K562 (cell line): ENCODE results near the gene TBX19. TPM values are rescaled to one million over a fixed set of nuclear protein-coding genes. Genes with fewer than 3 reads are reported as not detected.

Experiments
- ASH1L ChIP-seq: fragments of 450-650 bp; IDR thresholded peaks from 2 replicates; pipeline ENCODE4 v1.6.1; 2018; ENCODE audit warnings: borderline replicate concordance, mild to moderate bottlenecking, low read depth; ENCODE audit not compliant: partially characterized antibody
- CEBPB ChIP-seq: fragments of 450-650 bp; IDR thresholded peaks from 2 replicates; pipeline ENCODE4 v1.6.1; 2016; ENCODE audit warnings: missing genetic modification characterization, missing compliant biosample characterization
- CHCHD3 ChIP-seq: fragments of 250-450 bp; sonication (Bioruptor Pico); IDR thresholded peaks from 2 replicates; pipeline ENCODE4 v2.1.2; 2022; ENCODE audit warnings: mild to moderate bottlenecking
- EP400 ChIP-seq: fragments of 450-650 bp; IDR thresholded peaks from 2 replicates; pipeline ENCODE4 v1.6.1; 2017; ENCODE audit warnings: antibody characterized with exemption, mild to moderate bottlenecking, moderate library complexity
- ETV1 ChIP-seq: fragments of 450-650 bp; conservative IDR thresholded peaks from 2 replicates; pipeline ENCODE4 v1.6.1; 2016; ENCODE audit warnings: missing genetic modification characterization, control low read depth, low read depth, missing compliant biosample characterization
- GABPB1 ChIP-seq: sonication (generic); formaldehyde crosslinking; IDR thresholded peaks from 2 replicates; pipeline ENCODE4 v1.8.0; 2022; ENCODE audit warnings: mild to moderate bottlenecking, missing genetic modification reagents
- JUNB ChIP-seq: fragments of 450-650 bp; formaldehyde crosslinking; conservative IDR thresholded peaks from 2 replicates; pipeline ENCODE4 v1.4.0; 2020; ENCODE audit warnings: mild to moderate bottlenecking
- NR1H2 ChIP-seq: sonication (generic); formaldehyde crosslinking; IDR thresholded peaks from 2 replicates; pipeline ENCODE4 v1.4.0; 2020; ENCODE audit warnings: mild to moderate bottlenecking, missing genetic modification reagents
- NR2C1 ChIP-seq, 2 experiments: fragments of 450-650 bp; IDR thresholded peaks; 2 replicates each; pipeline ENCODE4 v1.6.1; 2017; ENCODE audit warnings: mild to moderate bottlenecking in 2 of 2, antibody characterized with exemption in 1 of 2, inconsistent platforms in 1 of 2, missing compliant biosample characterization in 1 of 2, missing genetic modification characterization in 1 of 2
- PRPF4 ChIP-seq: fragments of 200-400 bp; formaldehyde crosslinking; IDR thresholded peaks from one replicate; pipeline ENCODE4 v1.6.1; 2017; ENCODE audit warnings: low read length, low read depth, mild to moderate bottlenecking; ENCODE audit not compliant: insufficient read depth, poor library complexity, severe bottlenecking
- XRCC5 ChIP-seq: fragments of 200-400 bp; formaldehyde crosslinking; IDR thresholded peaks from 2 replicates; pipeline ENCODE4 v1.6.1; 2017; ENCODE audit warnings: low read depth, mild to moderate bottlenecking, low read length
- ZKSCAN3 ChIP-seq: fragments of 250-450 bp; sonication (Bioruptor Pico); IDR thresholded peaks from 2 replicates; pipeline ENCODE4 v1.4.0; 2020
- ZNF133 ChIP-seq: fragments of 250-450 bp; sonication (Bioruptor Pico); IDR thresholded peaks from 2 replicates; pipeline ENCODE4 v1.4.0; 2020; ENCODE audit warnings: mild to moderate bottlenecking
- ZNF224 ChIP-seq: sonication (generic); formaldehyde crosslinking; IDR thresholded peaks from 2 replicates; pipeline ENCODE4 v1.8.0; 2022; ENCODE audit warnings: mild to moderate bottlenecking, missing genetic modification reagents
- ZNF436 ChIP-seq: fragments of 250-450, 450-650 bp; sonication (Bioruptor Pico); formaldehyde crosslinking; IDR thresholded peaks from 2 replicates; pipeline ENCODE4 v1.7.0; 2020; ENCODE audit warnings: mild to moderate bottlenecking
- ZNF589 ChIP-seq: fragments of 200-800 bp; sonication (Bioruptor generic); IDR thresholded peaks from 2 replicates; pipeline ENCODE4 v1.6.1; 2016; ENCODE audit warnings: low read depth, missing genetic modification characterization, missing compliant biosample characterization
- polyA plus RNA-seq, 8 experiments: library from polyadenylated mRNA; depleted of rRNA in 4 of 8; stranded (reverse) in 5 of 8; unstranded in 3 of 8; fragments of >200 nt; fragmentation: Nextera tagmentation in 2 of 8; fragmentation: Illumina TruSeq in 1 of 8; extraction: Ambion mirVana in 2 of 8; extraction: Trizol in 1 of 8; gene quantifications; 2 replicates each; pipeline versions ENCODE4 v1.2.1 to v1.2.3, GENCODE V29; 2011 to 2014; ENCODE audit warnings: inconsistent platforms in 1 of 8, missing spikeins in 1 of 8
- total RNA-seq, 7 experiments: library from RNA; depleted of rRNA in 6 of 7; stranded (reverse); fragments of >200 nt in 6 of 7; fragmentation: Illumina TruSeq in 2 of 7; extraction: Trizol in 2 of 7; gene quantifications; 2 replicates each; pipeline versions ENCODE4 v1.2.1 to v1.2.3, GENCODE V29; 2011 to 2021; ENCODE audit warnings: low replicate concordance in 1 of 7
- TF ChIP-seq, protein P1 (sequence below): fragments of 250-450 bp; sonication (Bioruptor Pico); IDR thresholded peaks from 2 replicates; pipeline ENCODE4 v1.4.0; 2020; ENCODE audit warnings: mild to moderate bottlenecking, moderate library complexity
- TF ChIP-seq, protein P2 (sequence below): fragments of 250-450 bp; sonication (Bioruptor Pico); IDR thresholded peaks from 2 replicates; pipeline ENCODE4 v1.8.0; 2021; ENCODE audit warnings: borderline replicate concordance, mild to moderate bottlenecking, moderate library complexity; ENCODE audit not compliant: poor library complexity, severe bottlenecking
- TF ChIP-seq, protein P3 (sequence below): fragments of 250-450 bp; sonication (Bioruptor Pico); IDR thresholded peaks from 2 replicates; pipeline ENCODE4 v1.5.0; 2020; ENCODE audit warnings: mild to moderate bottlenecking, borderline replicate concordance
- TF ChIP-seq, protein P4 (sequence below): sonication (generic); formaldehyde crosslinking; IDR thresholded peaks from 2 replicates; pipeline ENCODE4 v1.8.1; 2023; ENCODE audit warnings: mild to moderate bottlenecking, missing genetic modification reagents

TBX19 gene
- total and polyA plus RNA-seq, 9 of the 15 experiments (the other 6 are each of a cell fraction or from before 2014, with no cell fraction given) = 0.32 to 3.1 (median 0.95) TPM

DNA sequence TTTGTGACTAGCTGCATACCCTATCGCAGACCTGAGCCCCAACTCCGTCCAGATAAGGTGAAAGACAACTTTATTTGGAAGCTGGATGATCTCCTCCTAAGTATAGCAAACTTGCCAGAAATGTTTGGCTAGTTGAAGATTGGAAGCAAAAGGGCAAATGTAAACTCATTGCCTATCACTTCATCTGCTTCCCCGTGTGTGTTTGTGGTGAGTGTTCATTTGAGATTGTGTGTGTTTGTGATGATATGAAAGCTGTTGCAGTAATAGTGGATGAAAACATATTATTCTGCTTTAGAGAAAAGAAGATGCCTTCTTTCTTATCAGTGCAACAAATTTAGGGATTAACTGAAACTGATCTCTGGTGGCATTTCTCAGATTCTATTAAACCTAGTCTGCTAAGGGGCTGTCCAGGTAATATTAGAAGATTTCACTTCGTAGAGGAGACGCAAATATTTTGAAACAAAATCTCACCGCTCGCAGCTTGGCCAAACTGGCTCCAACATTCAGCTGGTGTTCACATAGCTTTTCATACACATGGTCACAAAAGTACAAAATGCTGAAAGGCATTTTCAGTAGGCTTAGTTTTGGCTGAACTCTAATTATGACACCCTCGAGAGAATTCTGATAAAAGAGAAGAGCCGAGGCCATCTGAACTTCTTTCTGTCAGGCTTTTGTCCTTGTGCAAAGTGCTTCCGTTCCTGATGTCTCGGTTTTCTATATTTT is 1.1 kb downstream of the TBX19 start (continued):
- TF ChIP-seq, protein P1, sequence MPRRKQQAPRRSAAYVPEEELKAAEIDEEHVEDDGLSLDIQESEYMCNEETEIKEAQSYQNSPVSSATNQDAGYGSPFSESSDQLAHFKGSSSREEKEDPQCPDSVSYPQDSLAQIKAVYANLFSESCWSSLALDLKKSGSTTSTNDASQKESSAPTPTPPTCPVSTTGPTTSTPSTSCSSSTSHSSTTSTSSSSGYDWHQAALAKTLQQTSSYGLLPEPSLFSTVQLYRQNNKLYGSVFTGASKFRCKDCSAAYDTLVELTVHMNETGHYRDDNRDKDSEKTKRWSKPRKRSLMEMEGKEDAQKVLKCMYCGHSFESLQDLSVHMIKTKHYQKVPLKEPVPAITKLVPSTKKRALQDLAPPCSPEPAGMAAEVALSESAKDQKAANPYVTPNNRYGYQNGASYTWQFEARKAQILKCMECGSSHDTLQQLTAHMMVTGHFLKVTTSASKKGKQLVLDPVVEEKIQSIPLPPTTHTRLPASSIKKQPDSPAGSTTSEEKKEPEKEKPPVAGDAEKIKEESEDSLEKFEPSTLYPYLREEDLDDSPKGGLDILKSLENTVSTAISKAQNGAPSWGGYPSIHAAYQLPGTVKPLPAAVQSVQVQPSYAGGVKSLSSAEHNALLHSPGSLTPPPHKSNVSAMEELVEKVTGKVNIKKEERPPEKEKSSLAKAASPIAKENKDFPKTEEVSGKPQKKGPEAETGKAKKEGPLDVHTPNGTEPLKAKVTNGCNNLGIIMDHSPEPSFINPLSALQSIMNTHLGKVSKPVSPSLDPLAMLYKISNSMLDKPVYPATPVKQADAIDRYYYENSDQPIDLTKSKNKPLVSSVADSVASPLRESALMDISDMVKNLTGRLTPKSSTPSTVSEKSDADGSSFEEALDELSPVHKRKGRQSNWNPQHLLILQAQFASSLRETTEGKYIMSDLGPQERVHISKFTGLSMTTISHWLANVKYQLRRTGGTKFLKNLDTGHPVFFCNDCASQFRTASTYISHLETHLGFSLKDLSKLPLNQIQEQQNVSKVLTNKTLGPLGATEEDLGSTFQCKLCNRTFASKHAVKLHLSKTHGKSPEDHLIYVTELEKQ (CRISPR knock-in tag) = no peak
- TF ChIP-seq JUNB (CRISPR knock-in tag) = no peak
- no peak for TF ChIP-seq ZNF589 (CRISPR knock-in tag)
- no peak for TF ChIP-seq ETV1 (tag)
- no peak for TF ChIP-seq ASH1L
- no peak for TF ChIP-seq ZNF436
- TF ChIP-seq GABPB1 (CRISPR knock-in tag) = no peak
- TF ChIP-seq NR1H2 = no peak
- no peak for TF ChIP-seq CHCHD3 (CRISPR knock-in tag)
- TF ChIP-seq NR2C1 (IDR thresholded peaks at IDR 0.05) = no peak
- TF ChIP-seq NR2C1 (tag; IDR thresholded peaks at IDR 0.05) = peak; percentile 38; the same call in 1 of the 2 replicates
- no peak for TF ChIP-seq XRCC5
- TF ChIP-seq, protein P2, sequence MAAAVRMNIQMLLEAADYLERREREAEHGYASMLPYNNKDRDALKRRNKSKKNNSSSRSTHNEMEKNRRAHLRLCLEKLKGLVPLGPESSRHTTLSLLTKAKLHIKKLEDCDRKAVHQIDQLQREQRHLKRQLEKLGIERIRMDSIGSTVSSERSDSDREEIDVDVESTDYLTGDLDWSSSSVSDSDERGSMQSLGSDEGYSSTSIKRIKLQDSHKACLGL = no peak
- no peak for TF ChIP-seq ZNF133 (CRISPR knock-in tag)
- TF ChIP-seq, protein P3, sequence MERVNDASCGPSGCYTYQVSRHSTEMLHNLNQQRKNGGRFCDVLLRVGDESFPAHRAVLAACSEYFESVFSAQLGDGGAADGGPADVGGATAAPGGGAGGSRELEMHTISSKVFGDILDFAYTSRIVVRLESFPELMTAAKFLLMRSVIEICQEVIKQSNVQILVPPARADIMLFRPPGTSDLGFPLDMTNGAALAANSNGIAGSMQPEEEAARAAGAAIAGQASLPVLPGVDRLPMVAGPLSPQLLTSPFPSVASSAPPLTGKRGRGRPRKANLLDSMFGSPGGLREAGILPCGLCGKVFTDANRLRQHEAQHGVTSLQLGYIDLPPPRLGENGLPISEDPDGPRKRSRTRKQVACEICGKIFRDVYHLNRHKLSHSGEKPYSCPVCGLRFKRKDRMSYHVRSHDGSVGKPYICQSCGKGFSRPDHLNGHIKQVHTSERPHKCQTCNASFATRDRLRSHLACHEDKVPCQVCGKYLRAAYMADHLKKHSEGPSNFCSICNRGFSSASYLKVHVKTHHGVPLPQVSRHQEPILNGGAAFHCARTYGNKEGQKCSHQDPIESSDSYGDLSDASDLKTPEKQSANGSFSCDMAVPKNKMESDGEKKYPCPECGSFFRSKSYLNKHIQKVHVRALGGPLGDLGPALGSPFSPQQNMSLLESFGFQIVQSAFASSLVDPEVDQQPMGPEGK = no peak
- peak; percentile 57 for TF ChIP-seq CEBPB (tag)
- TF ChIP-seq ZKSCAN3 = no peak
- TF ChIP-seq ZNF224 = no peak
- TF ChIP-seq, protein P4, sequence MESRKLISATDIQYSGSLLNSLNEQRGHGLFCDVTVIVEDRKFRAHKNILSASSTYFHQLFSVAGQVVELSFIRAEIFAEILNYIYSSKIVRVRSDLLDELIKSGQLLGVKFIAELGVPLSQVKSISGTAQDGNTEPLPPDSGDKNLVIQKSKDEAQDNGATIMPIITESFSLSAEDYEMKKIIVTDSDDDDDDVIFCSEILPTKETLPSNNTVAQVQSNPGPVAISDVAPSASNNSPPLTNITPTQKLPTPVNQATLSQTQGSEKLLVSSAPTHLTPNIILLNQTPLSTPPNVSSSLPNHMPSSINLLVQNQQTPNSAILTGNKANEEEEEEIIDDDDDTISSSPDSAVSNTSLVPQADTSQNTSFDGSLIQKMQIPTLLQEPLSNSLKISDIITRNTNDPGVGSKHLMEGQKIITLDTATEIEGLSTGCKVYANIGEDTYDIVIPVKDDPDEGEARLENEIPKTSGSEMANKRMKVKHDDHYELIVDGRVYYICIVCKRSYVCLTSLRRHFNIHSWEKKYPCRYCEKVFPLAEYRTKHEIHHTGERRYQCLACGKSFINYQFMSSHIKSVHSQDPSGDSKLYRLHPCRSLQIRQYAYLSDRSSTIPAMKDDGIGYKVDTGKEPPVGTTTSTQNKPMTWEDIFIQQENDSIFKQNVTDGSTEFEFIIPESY (CRISPR knock-in tag) = no peak
- TF ChIP-seq PRPF4 = no peak
- TF ChIP-seq EP400 = no peak; the same call in 1 of the 2 replicates
